ENCODE measurements around the gene KRTAP25-1.

KRTAP25-1 gene

DNA sequence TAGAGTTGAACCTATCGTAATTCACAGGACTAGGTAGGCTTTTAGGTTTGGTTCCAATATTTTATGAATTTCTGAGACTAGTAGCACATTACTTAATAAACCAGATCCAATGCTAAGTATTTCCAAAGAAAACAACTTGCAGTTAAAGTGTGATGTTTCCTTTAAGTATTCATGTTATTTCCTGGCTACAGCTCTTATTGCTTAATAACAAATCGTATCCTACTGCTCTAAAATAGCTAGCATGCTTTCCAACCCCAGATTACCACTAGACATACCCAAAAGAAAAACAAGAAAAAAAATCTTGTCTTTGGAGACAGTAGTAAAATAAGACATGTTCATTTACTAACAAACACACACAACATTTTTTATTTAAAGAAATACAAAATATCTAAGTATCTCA is 47.3 kb upstream of the KRTAP25-1 start:
- Histone ChIP-seq H4K20me1 (ENCODE audit: insufficient read depth, low read length) (no peaks in the 10 kb centered on the region), H3K36me3 (ENCODE audit: insufficient read depth, low read length) (no peaks in the 10 kb centered on the region), H2AFZ (ENCODE audit: low read depth, low read length) (no peak overlapping the region), H3K4me1 (ENCODE audit: insufficient read depth, low read length) (no peaks in the 10 kb centered on the region), H3K9ac (ENCODE audit: low read depth, low read length) (no peak overlapping the region), H3K9me3 (ENCODE audit: insufficient read depth, low read length, severe bottlenecking) (no peaks in the 10 kb centered on the region), H3K4me3 (ENCODE audit: low read depth in 1 of 2, low read length in 2 of 2) (no peak overlapping the region), H3K4me2 (ENCODE audit: insufficient read depth, low read length) (no peak overlapping the region), H3K27me3 (ENCODE audit: insufficient read depth, low read length, poor library complexity) (peaks cover 5% of the 10 kb centered on the region), H3K27ac (ENCODE audit: low read length) (no peak overlapping the region), H3K79me2 (ENCODE audit: insufficient read depth, low read length) (no peaks in the 10 kb centered on the region)
- ATAC-seq (ENCODE audit: insufficient read depth, low read depth) = no peak
- TF ChIP-seq, protein P1, sequence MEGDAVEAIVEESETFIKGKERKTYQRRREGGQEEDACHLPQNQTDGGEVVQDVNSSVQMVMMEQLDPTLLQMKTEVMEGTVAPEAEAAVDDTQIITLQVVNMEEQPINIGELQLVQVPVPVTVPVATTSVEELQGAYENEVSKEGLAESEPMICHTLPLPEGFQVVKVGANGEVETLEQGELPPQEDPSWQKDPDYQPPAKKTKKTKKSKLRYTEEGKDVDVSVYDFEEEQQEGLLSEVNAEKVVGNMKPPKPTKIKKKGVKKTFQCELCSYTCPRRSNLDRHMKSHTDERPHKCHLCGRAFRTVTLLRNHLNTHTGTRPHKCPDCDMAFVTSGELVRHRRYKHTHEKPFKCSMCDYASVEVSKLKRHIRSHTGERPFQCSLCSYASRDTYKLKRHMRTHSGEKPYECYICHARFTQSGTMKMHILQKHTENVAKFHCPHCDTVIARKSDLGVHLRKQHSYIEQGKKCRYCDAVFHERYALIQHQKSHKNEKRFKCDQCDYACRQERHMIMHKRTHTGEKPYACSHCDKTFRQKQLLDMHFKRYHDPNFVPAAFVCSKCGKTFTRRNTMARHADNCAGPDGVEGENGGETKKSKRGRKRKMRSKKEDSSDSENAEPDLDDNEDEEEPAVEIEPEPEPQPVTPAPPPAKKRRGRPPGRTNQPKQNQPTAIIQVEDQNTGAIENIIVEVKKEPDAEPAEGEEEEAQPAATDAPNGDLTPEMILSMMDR (IDR thresholded peaks at IDR 0.05; ENCODE audit: borderline replicate concordance, extremely low read depth, low read length, poor library complexity, severe bottlenecking) = no peak
- TF ChIP-seq EZH2 (IDR thresholded peaks at IDR 0.05; ENCODE audit: borderline replicate concordance, low read depth, low read length, severe bottlenecking) = no peak
- DNase-seq = no peak

GRCh38 chr21:30333736-30334135 is 44.4 kb upstream of the KRTAP25-1 start:
- Histone ChIP-seq H3K9me3 (ENCODE audit: insufficient read depth, low read length, severe bottlenecking) (no peaks in the 10 kb centered on the region), H4K20me1 (ENCODE audit: insufficient read depth, low read length) (no peaks in the 10 kb centered on the region), H3K27ac (ENCODE audit: low read length) (no peak overlapping the region), H3K4me1 (ENCODE audit: insufficient read depth, low read length) (no peaks in the 10 kb centered on the region), H3K4me2 (ENCODE audit: insufficient read depth, low read length) (no peak overlapping the region), H2AFZ (ENCODE audit: low read depth, low read length) (no peak overlapping the region), H3K36me3 (ENCODE audit: insufficient read depth, low read length) (no peaks in the 10 kb centered on the region), H3K4me3 (ENCODE audit: low read depth in 1 of 2, low read length in 2 of 2) (no peak overlapping the region), H3K9ac (ENCODE audit: low read depth, low read length) (no peak overlapping the region), H3K27me3 (ENCODE audit: insufficient read depth, low read length, poor library complexity) (peaks cover 5% of the 10 kb centered on the region), H3K79me2 (ENCODE audit: insufficient read depth, low read length) (no peaks in the 10 kb centered on the region)
- no peak for ATAC-seq (ENCODE audit: insufficient read depth, low read depth)
- DNase-seq = no peak
- no peak for TF ChIP-seq EZH2 (IDR thresholded peaks at IDR 0.05; ENCODE audit: borderline replicate concordance, low read depth, low read length, severe bottlenecking)
- TF ChIP-seq, protein P1 (IDR thresholded peaks at IDR 0.05; ENCODE audit: borderline replicate concordance, extremely low read depth, low read length, poor library complexity, severe bottlenecking) = no peak

DNA sequence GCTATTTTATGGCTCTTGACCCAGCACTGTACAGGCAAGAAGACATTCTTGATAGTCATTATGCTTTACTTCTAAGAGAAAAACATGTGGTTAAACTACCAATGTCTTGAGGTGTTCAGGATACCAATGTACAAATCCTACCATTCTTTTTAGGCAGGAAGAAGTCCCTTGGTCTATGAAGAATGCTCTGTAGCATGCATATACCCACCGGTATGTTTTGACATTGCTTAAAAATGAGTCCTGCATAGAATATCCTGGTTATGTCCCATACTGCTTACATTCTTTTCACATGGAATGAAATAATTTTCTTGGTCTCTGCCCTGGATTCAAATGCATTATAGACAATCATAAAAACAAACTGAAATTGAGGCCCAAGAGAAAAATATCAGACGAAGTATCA is 43.4 kb upstream of the KRTAP25-1 start:
- Histone ChIP-seq H3K4me2 (ENCODE audit: insufficient read depth, low read length) (no peak overlapping the region), H3K9ac (ENCODE audit: low read depth, low read length) (no peak overlapping the region), H3K9me3 (ENCODE audit: insufficient read depth, low read length, severe bottlenecking) (no peaks in the 10 kb centered on the region), H4K20me1 (ENCODE audit: insufficient read depth, low read length) (no peaks in the 10 kb centered on the region), H3K4me1 (ENCODE audit: insufficient read depth, low read length) (no peaks in the 10 kb centered on the region), H3K27ac (ENCODE audit: low read length) (no peak overlapping the region), H2AFZ (ENCODE audit: low read depth, low read length) (no peak overlapping the region), H3K79me2 (ENCODE audit: insufficient read depth, low read length) (no peaks in the 10 kb centered on the region), H3K4me3 (ENCODE audit: low read depth in 1 of 2, low read length in 2 of 2) (no peak overlapping the region), H3K27me3 (ENCODE audit: insufficient read depth, low read length, poor library complexity) (peaks cover 5% of the 10 kb centered on the region), H3K36me3 (ENCODE audit: insufficient read depth, low read length) (no peaks in the 10 kb centered on the region)
- no peak for DNase-seq
- no peak for ATAC-seq (ENCODE audit: insufficient read depth, low read depth)
- TF ChIP-seq EZH2 (IDR thresholded peaks at IDR 0.05; ENCODE audit: borderline replicate concordance, low read depth, low read length, severe bottlenecking) = no peak
- TF ChIP-seq, protein P1 (IDR thresholded peaks at IDR 0.05; ENCODE audit: borderline replicate concordance, extremely low read depth, low read length, poor library complexity, severe bottlenecking) = no peak

All from DND-41 (cell line).